K562 (cell line): ENCODE measurements around the gene CGNL1. TPM values are rescaled to one million over a fixed set of nuclear protein-coding genes. Genes with fewer than 3 reads are reported as not detected.

Experiments
- ATAC-seq: fragments of 200-7000 bp; cut with Tn5 transposase; 3 replicates; pipeline ENCODE4 v1.9.1; 2020; ENCODE audit warnings: moderate library complexity
- BruUV-seq: library from RNA; stranded (reverse); fragments of 400-500 nt; replicated peaks from 2 replicates; lab custom pipeline; 2021; lab: Mats Ljungman, UMichigan
- CTCF ChIA-PET: fragments of 300-600 bp; formaldehyde crosslinking; extraction: SDS; loops from one replicate; lab custom pipeline; 2021; ENCODE audit warnings: low intra/inter-chr PET ratio; lab: Yijun Ruan, JAX
- POLR2A ChIA-PET: fragments of 300-600, 350-650 bp; sonication (Branson Sonifier 250); formaldehyde crosslinking; extraction: SDS; loops from one replicate; lab custom pipeline; 2021; ENCODE audit warnings: antibody characterized with exemption, inconsistent platforms; lab: Yijun Ruan, JAX
- DNase-seq, 4 experiments: peaks; one replicate each; pipeline versions ENCODE4 v3.0.0 to v3.0.0-alpha.2; 2011 to 2018; ENCODE audit warnings: low spot score in 3 of 4, mixed read lengths in 3 of 4; ENCODE audit errors: extremely low read depth in 1 of 4
- FAIRE-seq: peaks from 2 replicates; lab custom pipeline; 2011; peaks lifted over from hg19 to GRCh38; lab: Jason Lieb, UNC
- H2AFZ ChIP-seq: 2 replicates; pipeline ENCODE4 v1.6.0; 2011; ENCODE audit warnings: low read depth, low read length, control low read depth, inconsistent platforms
- H3K27ac ChIP-seq: fragments of 200-600 bp; 3 replicates; pipeline ENCODE4 v1.8.0; 2011; ENCODE audit warnings: low read depth, mild to moderate bottlenecking, control low read depth, inconsistent platforms, low read length, moderate library complexity, mixed read lengths; ENCODE audit errors: extremely low read depth
- H3K27me3 ChIP-seq, 2 experiments: fragments of 300-600 bp in 1 of 2; 2 replicates in 1 of 2; 3 replicates in 1 of 2; pipeline versions ENCODE4 v1.6.0 to v1.8.0; 2011; ENCODE audit warnings: inconsistent platforms in 2 of 2, low read length in 2 of 2, mild to moderate bottlenecking in 1 of 2, mixed read lengths in 1 of 2, moderate library complexity in 1 of 2; ENCODE audit not compliant: control insufficient read depth in 2 of 2, insufficient read depth in 2 of 2
- H3K36me3 ChIP-seq: fragments of 300-600 bp; 3 replicates; pipeline ENCODE4 v1.8.0; 2011; ENCODE audit warnings: mild to moderate bottlenecking, low read length, inconsistent platforms; ENCODE audit not compliant: control insufficient read depth, insufficient read depth
- H3K4me1 ChIP-seq, 2 experiments: fragments of 200-600 bp in 1 of 2; replicated peaks in 1 of 2; 2 replicates in 1 of 2; 3 replicates in 1 of 2; pipeline versions ENCODE4 v1.5.1 to v1.8.0; 2011; ENCODE audit warnings: inconsistent platforms in 2 of 2, low read length in 2 of 2, mild to moderate bottlenecking in 1 of 2, mixed read lengths in 1 of 2, moderate library complexity in 1 of 2; ENCODE audit not compliant: control insufficient read depth in 2 of 2, insufficient read depth in 2 of 2
- H3K4me2 ChIP-seq: 2 replicates; pipeline ENCODE4 v1.6.1; 2011; ENCODE audit warnings: low read length, control low read depth, inconsistent platforms, mixed read lengths; ENCODE audit not compliant: insufficient read depth
- H3K4me3 ChIP-seq: fragments of 200-600 bp; sonication (generic), shearing (Covaris generic); 2 replicates; pipeline ENCODE4 v1.5.1; 2016; ENCODE audit warnings: control low read depth, inconsistent platforms
- H3K79me2 ChIP-seq: fragments of 200-600 bp; 3 replicates; pipeline ENCODE4 v1.8.0; 2011; ENCODE audit warnings: low read length, inconsistent platforms; ENCODE audit not compliant: control insufficient read depth, insufficient read depth
- H3K9ac ChIP-seq, 2 experiments: 2 replicates each; pipeline versions ENCODE4 v1.6.0 to v1.6.1; 2011; ENCODE audit warnings: low read depth in 2 of 2, low read length in 2 of 2, control low read depth in 1 of 2, inconsistent platforms in 1 of 2, mild to moderate bottlenecking in 1 of 2, mixed read lengths in 1 of 2; ENCODE audit not compliant: insufficient read depth in 1 of 2
- H3K9me1 ChIP-seq: one replicate; pipeline ENCODE4 v1.6.0; 2011; ENCODE audit warnings: inconsistent platforms, mild to moderate bottlenecking, low read length, moderate library complexity; ENCODE audit not compliant: control insufficient read depth, insufficient read depth
- H3K9me3 ChIP-seq: replicated peaks from 2 replicates; pipeline ENCODE4 v1.5.1; 2011; ENCODE audit warnings: low read depth, low read length, inconsistent platforms; ENCODE audit not compliant: control insufficient read depth, insufficient read depth
- H4K20me1 ChIP-seq: replicated peaks from 2 replicates; pipeline ENCODE4 v1.6.1; 2011; ENCODE audit warnings: low read length, inconsistent platforms, mixed read lengths; ENCODE audit not compliant: control insufficient read depth, insufficient read depth
- BRD4 ChIP-seq: fragments of 200-600 bp; sonication (generic); IDR thresholded peaks from 2 replicates; pipeline ENCODE4 v1.6.1; 2017; ENCODE audit warnings: inconsistent platforms
- BRF2 ChIP-seq: IDR thresholded peaks from 3 replicates; pipeline ENCODE4 v1.6.1; 2011; ENCODE audit warnings: borderline replicate concordance, mild to moderate bottlenecking; ENCODE audit not compliant: insufficient read length, insufficient read depth
- CREM ChIP-seq: IDR thresholded peaks from 2 replicates; pipeline ENCODE4 v1.6.1; 2014; ENCODE audit warnings: antibody characterized with exemption, low read depth
- CTBP1 ChIP-seq: fragments of 450-650 bp; IDR thresholded peaks from 2 replicates; pipeline ENCODE4 v1.6.1; 2016; ENCODE audit warnings: borderline replicate concordance
- ELF2 ChIP-seq: fragments of 250-450 bp; sonication (Bioruptor Pico); IDR thresholded peaks from 2 replicates; pipeline ENCODE4 v1.5.0; 2021; ENCODE audit warnings: mild to moderate bottlenecking
- ELK1 ChIP-seq: sonication (generic); formaldehyde crosslinking; IDR thresholded peaks from 2 replicates; pipeline ENCODE4 v1.8.1; 2022; ENCODE audit warnings: missing genetic modification reagents
- EP300 ChIP-seq: IDR thresholded peaks from 2 replicates; pipeline ENCODE4 v1.6.1; 2012; ENCODE audit warnings: low read length, improper control_type of control experiment
- HDAC3 ChIP-seq: fragments of 450-650 bp; IDR thresholded peaks from 2 replicates; pipeline ENCODE4 v1.6.1; 2018; ENCODE audit warnings: borderline replicate concordance, mild to moderate bottlenecking, moderate library complexity; ENCODE audit not compliant: partially characterized antibody
- MAX ChIP-seq: sonication (generic); formaldehyde crosslinking; IDR thresholded peaks from 2 replicates; pipeline ENCODE4 v1.9.0; 2022; ENCODE audit warnings: mild to moderate bottlenecking, missing genetic modification reagents
- NELFE ChIP-seq: IDR thresholded peaks from 2 replicates; pipeline ENCODE4 v1.6.1; 2011; ENCODE audit warnings: mild to moderate bottlenecking; ENCODE audit not compliant: insufficient read depth, insufficient read length
- PHF21A ChIP-seq: fragments of 450-650 bp; IDR thresholded peaks from 2 replicates; pipeline ENCODE4 v1.6.1; 2017; ENCODE audit warnings: low read depth, borderline replicate concordance
- SMARCC2 ChIP-seq: fragments of 450-650 bp; IDR thresholded peaks from 2 replicates; pipeline ENCODE4 v1.6.1; 2017; ENCODE audit warnings: antibody characterized with exemption, moderate library complexity, mild to moderate bottlenecking, low read depth
- TARDBP ChIP-seq: fragments of 450-650 bp; IDR thresholded peaks from 2 replicates; pipeline ENCODE4 v1.6.1; 2016
- TSC22D4 ChIP-seq: fragments of 450-650 bp; IDR thresholded peaks from 2 replicates; pipeline ENCODE4 v1.6.1; 2016; ENCODE audit warnings: missing genetic modification characterization, missing biosample characterization, control low read depth
- ZBTB49 ChIP-seq: sonication (generic); formaldehyde crosslinking; IDR thresholded peaks from 2 replicates; pipeline ENCODE4 v1.8.0; 2022; ENCODE audit warnings: missing genetic modification reagents, mild to moderate bottlenecking, borderline replicate concordance
- ZBTB9 ChIP-seq: fragments of 450-650 bp; formaldehyde crosslinking; IDR thresholded peaks from 2 replicates; pipeline ENCODE4 v1.4.0; 2020; ENCODE audit warnings: mild to moderate bottlenecking, moderate library complexity
- ZNF316 ChIP-seq: fragments of 450-650 bp; IDR thresholded peaks from 2 replicates; pipeline ENCODE4 v1.6.1; 2016
- WGBS: fragments of 100-300 bp; shearing (Covaris generic); methylation state at CpG from one replicate; pipeline ENCODE4 v1.1.6; 2016; ENCODE audit warnings: low coverage, mixed read lengths; ENCODE audit not compliant: insufficient coverage; ENCODE audit errors: missing lambda C conversion rate; 5-methylcytosine and 5-hydroxymethylcytosine counted together
- in situ Hi-C: fragments of 300-500 bp; cut with MboI; formaldehyde crosslinking; loops from 4 replicates; pipeline ENCODE4 v1.15.0; 2018; ENCODE audit warnings: inconsistent platforms, mixed read lengths
- intact Hi-C: fragments of 100-400 bp; cut with micrococcal nuclease; formaldehyde crosslinking; loops from 2 replicates; pipeline ENCODE4 v1.14.2; 2022
- polyA plus RNA-seq, 8 experiments: library from polyadenylated mRNA; depleted of rRNA in 4 of 8; stranded (reverse) in 5 of 8; unstranded in 3 of 8; fragments of >200 nt; fragmentation: Nextera tagmentation in 2 of 8; fragmentation: Illumina TruSeq in 1 of 8; extraction: Ambion mirVana in 2 of 8; extraction: Trizol in 1 of 8; gene quantifications; 2 replicates each; pipeline versions ENCODE4 v1.2.1 to v1.2.3, GENCODE V29; 2011 to 2014; ENCODE audit warnings: inconsistent platforms in 1 of 8, missing spikeins in 1 of 8
- total RNA-seq, 7 experiments: library from RNA; depleted of rRNA in 6 of 7; stranded (reverse); fragments of >200 nt in 6 of 7; fragmentation: Illumina TruSeq in 2 of 7; extraction: Trizol in 2 of 7; gene quantifications; 2 replicates each; pipeline versions ENCODE4 v1.2.1 to v1.2.3, GENCODE V29; 2011 to 2021; ENCODE audit warnings: low replicate concordance in 1 of 7

CGNL1 gene
- total and polyA plus RNA-seq, 9 of the 15 experiments (the other 6 are each of a cell fraction or from before 2014, with no cell fraction given): 0.01 to 0.07 TPM; not detected in 7

GRCh38 chr15:57557267-57557666 is 181.0 kb downstream of the CGNL1 start (continued):
- TF ChIP-seq ZBTB49 (CRISPR knock-in tag) (no peak), ZNF316 (no peak), PHF21A (no peak), EP300 (no peak)

GRCh38 chr15:57557810-57558209 is 181.5 kb downstream of the CGNL1 start:
- peaks cover 10 to 51% of the 10 kb centered on the region in 2 experiments; a peak in 4 of 5 replicates for H3K27me3 ChIP-seq
- no peak overlapping the region for H3K4me3 ChIP-seq
- in situ Hi-C loops (loop anchor here (25.0 kb wide), 1 partner anchor 504 kb away; the partner anchor contains the start of gene ALDH1A2), intact Hi-C loops (no loop called here)
- no peaks in the 10 kb centered on the region; the same call in 1 of the 2 replicates for H4K20me1 ChIP-seq
- H3K4me2 ChIP-seq: no peak overlapping the region
- no peak overlapping the region for H2AFZ ChIP-seq
- no peak overlapping the region for H3K27ac ChIP-seq
- ATAC-seq (no peak), DNase-seq (no peak), FAIRE-seq (no peak)
- WGBS: 0% methylated on average over 6 of the region's 6 CpGs
- no peaks in the 10 kb centered on the region for H3K9me3 ChIP-seq
- BruUV-seq: no TSS peak
- CTCF ChIA-PET: no interaction called here
- H3K36me3 ChIP-seq: no peaks in the 10 kb centered on the region
- H3K4me1 ChIP-seq: no peaks in the 10 kb centered on the region; a peak in 1 of 5 replicates
- no peak overlapping the region for H3K9ac ChIP-seq
- POLR2A ChIA-PET: no interaction called here
- H3K9me1 ChIP-seq: no peaks in the 10 kb centered on the region
- H3K79me2 ChIP-seq: no peaks in the 10 kb centered on the region
- TF ChIP-seq NELFE (no peak), TSC22D4 (tag) (no peak), MAX (no peak), SMARCC2 (no peak), ELF2 (CRISPR knock-in tag) (no peak), CTBP1 (no peak), BRF2 (no peak), TARDBP (no peak), ZBTB9 (CRISPR knock-in tag) (no peak), BRD4 (no peak), ELK1 (CRISPR knock-in tag) (no peak), HDAC3 (no peak), CREM (no peak)
